A673 (cell line): ENCODE data around the gene CXCL9.

Experiments
- CTCF ChIP-seq: fragments of 300-800, 200-600 bp; sonication (generic); conservative IDR thresholded peaks from 2 replicates; pipeline ENCODE4 v1.5.1; 2017; ENCODE audit warnings: low read depth, mild to moderate bottlenecking, antibody characterized with exemption, low read length, moderate library complexity, mixed read lengths
- EZH2 ChIP-seq: fragments of 200-600 bp; sonication (generic); IDR thresholded peaks from 2 replicates; pipeline ENCODE4 v1.6.1; 2017; ENCODE audit warnings: borderline replicate concordance, low read depth, mild to moderate bottlenecking, mixed read lengths, antibody characterized with exemption, low read length; ENCODE audit not compliant: poor library complexity, severe bottlenecking

- TF ChIP-seq CTCF (no peak), EZH2 (no peak)
Observed at GRCh38 chr4:76022677-76023076, 15.4 kb upstream of the CXCL9 start.
